Left ventricle myocardium inferior (tissue), 1 donor: ENCODE results near the gene HELZ2. TPM values are rescaled to one million over a fixed set of nuclear protein-coding genes. Genes with fewer than 3 reads are reported as not detected.
A peak's percentile ranks its signal among the peaks of the same experiment; 100 is the strongest.

ENCODE experiments used
- DNase-seq: peaks from one replicate; pipeline ENCODE4 v3.0.0-alpha.2; 2020
- H3K27ac ChIP-seq: fragments of 200-600 bp; replicated peaks from 2 replicates; pipeline ENCODE4 v1.8.0; 2021
- H3K27me3 ChIP-seq: fragments of 200-600 bp; 2 replicates; pipeline ENCODE4 v1.8.0; 2021; ENCODE audit warnings: low read depth
- H3K36me3 ChIP-seq: fragments of 200-600 bp; 2 replicates; pipeline ENCODE4 v1.8.0; 2021
- H3K4me1 ChIP-seq: fragments of 200-600 bp; 2 replicates; pipeline ENCODE4 v1.8.0; 2021
- H3K4me3 ChIP-seq: fragments of 200-600 bp; 2 replicates; pipeline ENCODE4 v1.8.0; 2021; ENCODE audit warnings: mild to moderate bottlenecking, moderate library complexity
- H3K9me3 ChIP-seq: fragments of 200-600 bp; replicated peaks from 2 replicates; pipeline ENCODE4 v1.8.0; 2021
- CTCF ChIP-seq: fragments of 200-600 bp; IDR thresholded peaks from 2 replicates; pipeline ENCODE4 v1.8.0; 2021; ENCODE audit warnings: antibody characterized with exemption, mild to moderate bottlenecking, borderline replicate concordance
- intact Hi-C: fragments of 100-400 bp; cut with micrococcal nuclease; formaldehyde crosslinking; loops from one replicate; pipeline ENCODE4 v1.11.0; 2022
- long read RNA-seq: library from polyadenylated mRNA; unstranded; transcript quantifications from one replicate; pipeline ENCODE4 v2.0.0, GENCODE V29; 2021
- total RNA-seq: library from RNA; stranded (reverse); fragmentation: NEBNext Ultra II Directional; extraction: Animal tissue kit (Norgen Biotek cat#: 25700); gene quantifications from one replicate; pipeline ENCODE4 v1.2.1, GENCODE V29; 2021
- donor health status: DM: no; HTN: yes; CAD: no; lungs with severe emphysema.

Gene HELZ2
- 10.6 TPM for total RNA-seq
- long read RNA-seq, partial matches to known transcripts, result 0 of 2 reads
- long read RNA-seq, other reads (novel, unspliced or antisense), result 0 of 2 reads

DNA sequence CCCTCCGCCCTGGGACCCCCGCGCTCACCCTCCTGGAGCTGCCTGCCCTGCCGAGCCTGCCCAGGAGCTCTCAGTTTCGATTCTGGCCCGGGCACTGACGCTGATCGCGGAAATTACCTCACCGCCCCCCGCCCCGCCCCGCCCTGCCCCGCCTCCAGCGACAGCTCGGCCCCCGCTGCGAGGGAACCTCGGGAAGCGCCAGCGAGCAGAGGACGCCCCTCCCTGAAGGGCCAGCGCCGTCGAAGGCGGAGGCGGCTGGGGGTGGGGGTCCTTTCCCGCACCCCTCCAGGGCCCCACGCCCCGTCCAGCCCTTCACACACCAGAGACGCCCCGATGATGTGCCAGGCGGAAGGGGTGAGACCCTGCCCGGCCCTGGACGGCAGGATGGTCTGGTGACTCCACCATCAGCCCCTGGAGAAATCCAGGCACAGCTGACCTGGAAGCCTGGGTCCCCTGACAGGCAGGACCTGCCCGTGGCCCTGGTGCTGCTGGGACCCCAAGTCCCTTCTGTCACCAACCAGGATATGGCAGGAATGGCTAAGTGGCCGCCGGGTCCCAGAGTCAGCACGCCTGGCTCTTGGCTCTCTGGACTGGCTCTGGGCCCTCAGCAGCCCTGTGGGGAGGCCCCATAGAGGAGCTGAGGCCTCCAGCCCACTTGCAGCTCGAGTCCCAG, at the start of gene HELZ2:
Gene HELZ2, minus strand, starts transcription at position 84 of the 673 bp plus-strand sequence. CDS start 1,854 bp downstream, outside the sequence.
- intact Hi-C loops, result no loop called here
- peak within 1 kb of the TSS; percentile 91 for H3K4me3 ChIP-seq
- H3K27ac ChIP-seq, result peak within 1 kb of the TSS; percentile 90
- no peaks in the 10 kb centered on the region for H3K9me3 ChIP-seq
- H3K27me3 ChIP-seq, result no peaks in the 10 kb centered on the region
- H3K36me3 ChIP-seq, result peaks cover 11% of the 10 kb centered on the region
- no peak for TF ChIP-seq CTCF
- H3K4me1 ChIP-seq, result peaks cover 42% of the 10 kb centered on the region
- DNase-seq, result peak; percentile 82

GRCh38 chr20:63622732-63623131, 48.7 kb upstream of the HELZ2 start:
- Histone ChIP-seq H3K36me3 (peaks cover 23% of the 10 kb centered on the region), H3K27me3 (no peaks in the 10 kb centered on the region), H3K27ac (no peak overlapping the region), H3K4me1 (peaks cover 21% of the 10 kb centered on the region), H3K9me3 (no peaks in the 10 kb centered on the region), H3K4me3 (no peak overlapping the region)
- intact Hi-C loops, result no loop called here
- DNase-seq, result no peak
- no peak for TF ChIP-seq CTCF

DNA sequence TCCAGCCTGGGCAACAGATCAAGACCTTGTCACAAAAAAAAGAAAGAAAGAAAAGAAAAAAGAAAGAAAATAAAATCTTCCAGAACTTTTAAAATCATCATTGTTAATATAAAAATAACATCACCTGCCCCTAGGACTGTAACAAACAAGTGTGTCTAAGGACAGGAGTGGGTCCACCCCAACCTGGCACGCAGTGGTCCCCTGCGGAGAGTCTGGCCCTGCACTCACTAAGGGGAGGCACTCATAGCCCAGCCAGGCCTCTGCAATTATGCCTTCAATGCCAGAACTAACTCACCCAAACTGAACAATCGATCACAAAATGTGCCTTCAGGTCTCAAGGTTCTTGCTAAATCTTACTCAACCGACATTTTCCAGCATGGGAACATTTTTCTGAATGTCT, 48.1 kb upstream of the HELZ2 start:
- intact Hi-C loops, result no loop called here
- DNase-seq, result no peak
- no peak overlapping the region for H3K4me3 ChIP-seq

DNA sequence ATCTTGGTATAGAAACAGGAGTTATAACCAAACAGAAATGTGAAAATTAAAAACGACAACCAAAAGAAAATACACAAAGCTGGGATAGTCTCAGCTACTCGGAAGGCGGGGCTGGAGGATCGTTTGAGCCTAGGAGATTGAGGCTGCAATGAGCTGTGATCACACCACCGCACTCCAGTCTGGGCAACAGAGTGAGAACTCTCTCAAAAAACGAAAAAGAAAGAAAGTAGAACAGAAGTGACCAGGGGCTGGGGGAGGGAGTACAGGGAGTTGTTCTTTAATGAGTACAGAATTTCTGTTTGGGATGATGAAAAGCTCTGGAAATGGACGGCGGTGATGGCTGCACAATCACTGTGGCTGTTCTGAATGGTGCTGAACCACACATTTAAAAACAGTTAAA, 47.0 kb upstream of the HELZ2 start:
- H3K27me3 ChIP-seq, result no peaks in the 10 kb centered on the region
- no peak overlapping the region for H3K4me3 ChIP-seq
- peaks cover 41% of the 10 kb centered on the region for H3K36me3 ChIP-seq
- no peak for TF ChIP-seq CTCF
- H3K9me3 ChIP-seq, result no peaks in the 10 kb centered on the region
- H3K27ac ChIP-seq, result no peak overlapping the region
- peaks cover 9% of the 10 kb centered on the region for H3K4me1 ChIP-seq
- DNase-seq, result no peak
- intact Hi-C loops, result no loop called here

More for the DNA sequence above, 48.1 kb upstream of the HELZ2 start:
- Histone ChIP-seq H3K27ac (no peak overlapping the region), H3K4me1 (peaks cover 14% of the 10 kb centered on the region), H3K36me3 (peaks cover 30% of the 10 kb centered on the region), H3K9me3 (no peaks in the 10 kb centered on the region), H3K27me3 (no peaks in the 10 kb centered on the region)
- no peak for TF ChIP-seq CTCF

DNA sequence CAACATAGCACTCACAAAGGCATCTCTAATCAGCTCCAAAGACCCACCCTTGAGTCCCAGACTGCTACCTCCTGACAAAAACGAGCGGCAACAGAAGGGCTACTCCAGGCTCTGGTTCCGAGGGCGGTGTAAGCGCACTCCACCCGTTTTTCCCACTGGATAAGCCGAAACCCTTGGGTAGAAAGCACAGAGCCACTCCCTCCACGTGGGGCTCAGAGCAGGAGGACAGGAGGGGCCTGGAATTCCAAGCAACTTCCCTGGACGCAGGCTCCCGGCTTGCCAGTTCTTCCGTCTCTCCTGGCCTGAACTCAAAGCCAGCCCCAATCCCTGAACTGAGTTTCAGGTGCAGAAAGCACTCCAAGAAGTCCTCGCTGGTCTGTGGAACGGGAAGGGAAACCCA, 45.5 kb upstream of the HELZ2 start:
- Histone ChIP-seq H3K9me3 (no peaks in the 10 kb centered on the region), H3K27ac (no peak overlapping the region), H3K27me3 (no peaks in the 10 kb centered on the region), H3K4me1 (no peaks in the 10 kb centered on the region), H3K36me3 (peaks cover 55% of the 10 kb centered on the region), H3K4me3 (no peak overlapping the region)
- no peak for TF ChIP-seq CTCF
- intact Hi-C loops, result no loop called here
- DNase-seq, result no peak
